ENCODE measurements around the gene ABCG2.
"Not testable (repeated sequence)": the region's sequence is repeated elsewhere in the genome, so short reads cannot be mapped to it uniquely, and the experiment has no call there.

Gene ABCG2

DNA sequence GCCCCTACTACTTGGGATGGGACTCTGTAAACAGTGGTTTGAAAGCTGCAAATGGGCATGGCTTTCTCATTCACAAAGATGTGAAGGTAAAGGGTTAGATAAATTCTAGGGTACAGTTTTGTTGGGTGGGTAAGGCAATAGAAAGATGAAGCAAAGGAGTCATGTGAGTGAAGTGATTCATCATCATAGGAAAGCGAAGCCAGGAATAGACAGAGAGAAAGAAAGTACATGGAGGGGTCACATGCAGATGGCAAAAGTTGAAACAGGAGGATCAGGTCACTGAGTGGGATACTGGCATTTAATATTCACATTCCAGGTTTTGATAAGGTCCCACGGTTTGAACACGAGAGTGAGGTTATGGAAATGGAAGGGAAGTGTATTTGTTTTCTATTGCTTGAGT lies 8.2 kb upstream of the ABCG2 start:
- TF ChIP-seq, protein P1, sequence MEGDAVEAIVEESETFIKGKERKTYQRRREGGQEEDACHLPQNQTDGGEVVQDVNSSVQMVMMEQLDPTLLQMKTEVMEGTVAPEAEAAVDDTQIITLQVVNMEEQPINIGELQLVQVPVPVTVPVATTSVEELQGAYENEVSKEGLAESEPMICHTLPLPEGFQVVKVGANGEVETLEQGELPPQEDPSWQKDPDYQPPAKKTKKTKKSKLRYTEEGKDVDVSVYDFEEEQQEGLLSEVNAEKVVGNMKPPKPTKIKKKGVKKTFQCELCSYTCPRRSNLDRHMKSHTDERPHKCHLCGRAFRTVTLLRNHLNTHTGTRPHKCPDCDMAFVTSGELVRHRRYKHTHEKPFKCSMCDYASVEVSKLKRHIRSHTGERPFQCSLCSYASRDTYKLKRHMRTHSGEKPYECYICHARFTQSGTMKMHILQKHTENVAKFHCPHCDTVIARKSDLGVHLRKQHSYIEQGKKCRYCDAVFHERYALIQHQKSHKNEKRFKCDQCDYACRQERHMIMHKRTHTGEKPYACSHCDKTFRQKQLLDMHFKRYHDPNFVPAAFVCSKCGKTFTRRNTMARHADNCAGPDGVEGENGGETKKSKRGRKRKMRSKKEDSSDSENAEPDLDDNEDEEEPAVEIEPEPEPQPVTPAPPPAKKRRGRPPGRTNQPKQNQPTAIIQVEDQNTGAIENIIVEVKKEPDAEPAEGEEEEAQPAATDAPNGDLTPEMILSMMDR (IDR thresholded peaks at IDR 0.05; ENCODE audit: extremely low read depth, missing control alignments) = no peak
- no peak for DNase-seq (ENCODE audit: low spot score)

DNA sequence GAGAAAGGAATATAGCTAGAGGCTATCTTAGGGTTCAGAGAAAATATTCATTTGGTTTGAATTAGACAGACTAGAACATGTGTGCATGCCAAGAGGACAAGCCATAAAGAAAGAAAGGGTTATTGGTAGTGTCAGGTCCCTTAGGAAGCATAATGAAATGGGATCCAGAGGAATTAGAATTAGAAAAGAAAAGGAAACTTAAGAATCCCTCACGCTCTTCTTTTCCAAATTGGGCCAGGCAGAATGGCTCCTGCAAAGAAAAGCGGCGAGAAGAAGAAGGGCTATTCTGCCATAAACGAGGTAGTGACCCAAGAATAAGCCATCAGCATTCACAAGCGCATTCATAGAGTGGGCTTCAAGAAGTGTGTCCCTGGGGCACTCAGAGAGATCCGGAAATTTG lies 4.9 kb upstream of the ABCG2 start:
- DNase-seq (ENCODE audit: low spot score) = no peak
- TF ChIP-seq, protein P1 (IDR thresholded peaks at IDR 0.05; ENCODE audit: extremely low read depth, missing control alignments) = no peak

DNA sequence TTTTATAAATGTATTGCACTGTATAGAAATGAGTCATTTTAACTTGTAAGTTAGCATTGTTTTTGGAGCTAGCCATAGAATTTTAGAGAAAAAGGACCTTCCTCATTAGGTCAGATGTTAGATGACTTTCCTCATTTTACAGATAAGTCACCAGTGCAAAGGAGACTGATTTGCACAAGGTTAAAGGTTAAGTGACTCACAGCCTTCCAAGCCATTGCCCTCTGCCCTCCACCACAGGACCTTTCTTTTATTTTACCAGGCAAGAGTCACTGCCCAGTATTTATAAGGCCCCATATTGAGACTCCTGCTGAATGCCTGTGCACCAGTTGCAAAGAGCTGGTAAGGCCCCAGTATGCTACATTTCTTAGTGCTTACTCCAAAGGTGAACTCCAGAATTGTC lies 4.2 kb upstream of the ABCG2 start:
- TF ChIP-seq, protein P1 (IDR thresholded peaks at IDR 0.05; ENCODE audit: extremely low read depth, missing control alignments) = no peak
- DNase-seq (ENCODE audit: low spot score) = no peak

DNA sequence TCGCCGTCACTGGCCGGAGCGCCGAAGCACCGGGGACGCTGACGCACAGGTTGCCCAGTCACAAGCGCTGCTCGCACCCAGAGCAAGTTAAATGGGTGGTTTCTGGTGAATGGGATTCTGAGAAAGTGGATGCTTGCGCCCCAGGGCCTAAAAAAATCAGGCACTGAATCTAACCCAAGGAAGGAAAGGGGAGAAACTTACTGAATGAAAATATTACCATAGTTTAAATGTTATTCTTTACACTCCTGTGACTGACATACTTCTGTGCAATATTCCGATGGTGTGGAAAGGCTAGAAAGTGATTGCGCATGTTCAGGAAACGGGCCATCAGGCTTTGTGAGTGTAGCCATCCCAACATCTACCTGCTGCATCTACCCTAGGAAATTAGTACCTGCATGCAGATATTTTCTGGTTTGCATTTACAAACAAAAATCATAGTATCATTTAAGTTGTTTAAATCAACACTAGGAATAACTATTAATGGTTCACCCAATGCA lies 838 bp upstream of the ABCG2 start:
- DNase-seq (ENCODE audit: low spot score) = no peak

DNA sequence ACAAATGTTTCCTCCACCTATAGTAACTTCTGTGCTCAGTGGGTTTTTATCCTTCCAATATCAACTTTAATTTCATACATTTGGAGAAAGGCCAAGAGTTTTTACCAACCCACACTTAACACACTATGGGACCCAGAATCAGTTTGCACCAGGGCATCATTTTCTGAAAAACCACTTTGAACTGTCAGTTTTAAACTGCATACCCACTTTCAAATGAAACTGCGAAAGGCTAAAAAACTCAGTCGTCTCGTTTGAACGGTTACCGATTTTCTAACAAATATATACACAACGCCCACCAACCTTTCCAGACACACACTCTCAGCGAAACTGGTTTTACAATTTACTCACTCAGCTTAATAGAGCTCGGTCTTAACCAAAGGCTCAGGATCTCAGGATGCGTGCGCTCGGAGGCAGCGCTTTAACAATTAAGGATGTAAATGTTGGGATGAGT lies 376 bp downstream of the ABCG2 start:
- DNase-seq (ENCODE audit: low spot score) = no peak
- TF ChIP-seq, protein P1 (IDR thresholded peaks at IDR 0.05; ENCODE audit: extremely low read depth, missing control alignments) = no peak

More for the DNA sequence above, 838 bp upstream of the ABCG2 start:
- TF ChIP-seq, protein P1 (IDR thresholded peaks at IDR 0.05; ENCODE audit: extremely low read depth, missing control alignments) = no peak

DNA sequence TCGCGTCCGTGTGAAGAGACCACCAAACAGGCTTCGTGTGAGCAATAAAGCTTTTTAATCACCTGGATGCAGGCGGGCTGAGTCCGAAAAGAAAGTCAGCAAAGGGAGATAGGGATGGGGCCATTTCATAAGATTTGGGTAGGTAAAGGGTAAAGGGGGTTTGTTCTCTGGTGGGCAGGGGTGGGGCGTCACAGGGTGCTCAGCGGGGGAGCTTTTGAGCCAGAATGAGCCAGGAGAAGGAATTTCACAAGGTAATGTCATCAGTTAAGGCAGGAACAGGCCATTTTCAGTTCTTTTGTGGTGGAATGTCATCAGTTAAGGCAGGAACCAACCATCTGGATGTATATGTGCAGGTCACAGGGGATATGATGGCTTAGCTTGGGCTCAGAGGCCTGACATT lies 6.1 kb downstream of the ABCG2 start:
- DNase-seq (ENCODE audit: low spot score) = not testable (repeated sequence)

DNA sequence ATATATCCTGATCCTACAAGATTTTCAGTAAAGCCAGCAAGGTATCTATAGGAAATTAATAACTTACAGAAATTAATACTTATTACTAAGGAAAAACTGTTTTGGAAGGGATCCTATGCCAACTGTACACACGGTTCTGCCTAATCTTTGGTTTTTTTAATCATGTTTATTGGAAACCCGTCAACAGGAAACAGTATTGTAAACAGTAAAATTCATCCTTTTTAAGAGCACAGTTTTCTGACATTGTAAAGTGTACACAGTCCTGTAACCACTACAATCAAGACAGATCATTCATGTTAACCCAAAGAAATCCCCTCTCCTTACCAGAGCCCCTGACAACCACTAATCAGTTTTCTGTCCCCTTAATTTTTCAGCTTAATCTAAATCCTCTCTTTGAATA lies 9.9 kb downstream of the ABCG2 start:
- TF ChIP-seq, protein P1 (IDR thresholded peaks at IDR 0.05; ENCODE audit: extremely low read depth, missing control alignments) = no peak
- DNase-seq (ENCODE audit: low spot score) = no peak

DNA sequence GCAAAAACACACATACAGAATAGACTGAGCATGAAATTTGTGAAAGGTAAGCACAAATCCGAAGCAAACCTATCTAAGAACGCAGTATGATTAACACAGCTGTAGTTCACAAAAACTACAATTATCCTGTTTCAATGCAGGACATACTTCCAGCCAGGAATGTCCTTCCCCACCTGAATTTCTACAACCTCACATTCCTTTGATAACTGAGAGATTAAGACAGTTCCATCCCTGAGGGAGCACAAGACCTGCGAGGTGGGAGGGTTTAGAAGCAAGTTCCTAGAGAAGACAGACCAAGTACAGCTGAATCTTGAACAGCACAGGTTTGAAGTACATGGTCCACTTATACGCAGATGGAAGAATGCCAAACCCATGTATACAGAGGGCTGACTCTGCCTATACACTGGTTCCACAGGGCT lies 10.6 kb downstream of the ABCG2 start:
- TF ChIP-seq, protein P1 (IDR thresholded peaks at IDR 0.05; ENCODE audit: extremely low read depth, missing control alignments) = no peak
- DNase-seq (ENCODE audit: low spot score) = no peak

Data from GM20000 (cell line).